K562 (cell line): Measurements from ENCODE around the gene GARNL3. TPM values are rescaled to one million over a fixed set of nuclear protein-coding genes. Genes with fewer than 3 reads are reported as not detected.

Source experiments
- ATF4 ChIP-seq: fragments of 450-650 bp; formaldehyde crosslinking; IDR thresholded peaks from 2 replicates; pipeline ENCODE4 v1.4.0; 2022; ENCODE audit warnings: mild to moderate bottlenecking, moderate library complexity
- GABPB1 ChIP-seq: sonication (generic); formaldehyde crosslinking; IDR thresholded peaks from 2 replicates; pipeline ENCODE4 v1.8.0; 2022; ENCODE audit warnings: mild to moderate bottlenecking, missing genetic modification reagents
- JUND ChIP-seq, 2 experiments: IDR thresholded peaks; 2 replicates in 1 of 2; 3 replicates in 1 of 2; pipeline ENCODE4 v1.6.1; 2011; ENCODE audit warnings: borderline replicate concordance in 2 of 2, low read depth in 2 of 2, low read length in 2 of 2, improper control_type of control experiment in 1 of 2, missing biosample characterization in 1 of 2, missing genetic modification characterization in 1 of 2, missing genetic modification reagents in 1 of 2
- MED1 ChIP-seq: sonication (generic); formaldehyde crosslinking; IDR thresholded peaks from 2 replicates; pipeline ENCODE4 v1.8.1; 2023; ENCODE audit warnings: missing genetic modification reagents, borderline replicate concordance
- MTA3 ChIP-seq: fragments of 450-650 bp; formaldehyde crosslinking; IDR thresholded peaks from 2 replicates; pipeline ENCODE4 v1.6.1; 2017; ENCODE audit warnings: mild to moderate bottlenecking, borderline replicate concordance
- NR2F6 ChIP-seq: fragments of 450-650 bp; formaldehyde crosslinking; IDR thresholded peaks from 2 replicates; pipeline ENCODE4 v1.4.0; 2020; ENCODE audit warnings: mild to moderate bottlenecking
- PBX2 ChIP-seq, 2 experiments: IDR thresholded peaks in 1 of 2; conservative IDR thresholded peaks in 1 of 2; 2 replicates each; pipeline ENCODE4 v1.6.1; 2016; ENCODE audit warnings: low read depth in 2 of 2, mild to moderate bottlenecking in 1 of 2, missing compliant biosample characterization in 1 of 2, missing genetic modification characterization in 1 of 2, moderate library complexity in 1 of 2
- POLR3G ChIP-seq: IDR thresholded peaks from 2 replicates; pipeline ENCODE4 v1.6.1; 2011; ENCODE audit not compliant: insufficient read length, insufficient replicate concordance; ENCODE audit errors: extremely low read depth
- RFX7 ChIP-seq: fragments of 250-450 bp; sonication (Bioruptor Pico); IDR thresholded peaks from 2 replicates; pipeline ENCODE4 v1.5.1; 2021; ENCODE audit warnings: mild to moderate bottlenecking
- SMAD4 ChIP-seq: fragments of 250-450 bp; sonication (Bioruptor Pico); conservative IDR thresholded peaks from 2 replicates; pipeline ENCODE4 v1.8.0; 2021; ENCODE audit warnings: inconsistent platforms, mild to moderate bottlenecking, moderate library complexity
- TCF3 ChIP-seq: sonication (generic); formaldehyde crosslinking; IDR thresholded peaks from 2 replicates; pipeline ENCODE4 v1.4.0; 2020; ENCODE audit warnings: mild to moderate bottlenecking, missing genetic modification reagents
- TFAM ChIP-seq: fragments of 250-450 bp; sonication (Bioruptor Pico); conservative IDR thresholded peaks from 2 replicates; pipeline ENCODE4 v1.5.0; 2021; ENCODE audit warnings: mild to moderate bottlenecking, moderate library complexity
- ZEB2 ChIP-seq: fragments of 450-650 bp; IDR thresholded peaks from 2 replicates; pipeline ENCODE4 v1.6.1; 2016
- ZNF384 ChIP-seq: IDR thresholded peaks from 2 replicates; pipeline ENCODE4 v1.6.1; 2012; ENCODE audit warnings: low read depth, low read length, improper control_type of control experiment
- ZNF449 ChIP-seq: fragments of 250-450 bp; sonication (Bioruptor Pico); IDR thresholded peaks from 2 replicates; pipeline ENCODE4 v1.8.0; 2022; ENCODE audit warnings: moderate library complexity, mild to moderate bottlenecking, inconsistent platforms
- polyA plus RNA-seq, 8 experiments: library from polyadenylated mRNA; depleted of rRNA in 4 of 8; stranded (reverse) in 5 of 8; unstranded in 3 of 8; fragments of >200 nt; fragmentation: Nextera tagmentation in 2 of 8; fragmentation: Illumina TruSeq in 1 of 8; extraction: Ambion mirVana in 2 of 8; extraction: Trizol in 1 of 8; gene quantifications; 2 replicates each; pipeline versions ENCODE4 v1.2.1 to v1.2.3, GENCODE V29; 2011 to 2014; ENCODE audit warnings: inconsistent platforms in 1 of 8, missing spikeins in 1 of 8
- total RNA-seq, 7 experiments: library from RNA; depleted of rRNA in 6 of 7; stranded (reverse); fragments of >200 nt in 6 of 7; fragmentation: Illumina TruSeq in 2 of 7; extraction: Trizol in 2 of 7; gene quantifications; 2 replicates each; pipeline versions ENCODE4 v1.2.1 to v1.2.3, GENCODE V29; 2011 to 2021; ENCODE audit warnings: low replicate concordance in 1 of 7
- TF ChIP-seq, protein P1 (sequence below): fragments of 250-450 bp; sonication (Bioruptor Pico); IDR thresholded peaks from 2 replicates; pipeline ENCODE4 v1.9.0; 2021; ENCODE audit warnings: mild to moderate bottlenecking, inconsistent platforms
- TF ChIP-seq, protein P2 (sequence below): fragments of 450-650 bp; IDR thresholded peaks from 2 replicates; pipeline ENCODE4 v1.6.1; 2016; ENCODE audit warnings: low read depth, mild to moderate bottlenecking, moderate library complexity

GARNL3 gene
- total and polyA plus RNA-seq, 9 of the 15 experiments (the other 6 are each of a cell fraction or from before 2014, with no cell fraction given) = 0.35 to 2.7 (median 1.6) TPM

DNA sequence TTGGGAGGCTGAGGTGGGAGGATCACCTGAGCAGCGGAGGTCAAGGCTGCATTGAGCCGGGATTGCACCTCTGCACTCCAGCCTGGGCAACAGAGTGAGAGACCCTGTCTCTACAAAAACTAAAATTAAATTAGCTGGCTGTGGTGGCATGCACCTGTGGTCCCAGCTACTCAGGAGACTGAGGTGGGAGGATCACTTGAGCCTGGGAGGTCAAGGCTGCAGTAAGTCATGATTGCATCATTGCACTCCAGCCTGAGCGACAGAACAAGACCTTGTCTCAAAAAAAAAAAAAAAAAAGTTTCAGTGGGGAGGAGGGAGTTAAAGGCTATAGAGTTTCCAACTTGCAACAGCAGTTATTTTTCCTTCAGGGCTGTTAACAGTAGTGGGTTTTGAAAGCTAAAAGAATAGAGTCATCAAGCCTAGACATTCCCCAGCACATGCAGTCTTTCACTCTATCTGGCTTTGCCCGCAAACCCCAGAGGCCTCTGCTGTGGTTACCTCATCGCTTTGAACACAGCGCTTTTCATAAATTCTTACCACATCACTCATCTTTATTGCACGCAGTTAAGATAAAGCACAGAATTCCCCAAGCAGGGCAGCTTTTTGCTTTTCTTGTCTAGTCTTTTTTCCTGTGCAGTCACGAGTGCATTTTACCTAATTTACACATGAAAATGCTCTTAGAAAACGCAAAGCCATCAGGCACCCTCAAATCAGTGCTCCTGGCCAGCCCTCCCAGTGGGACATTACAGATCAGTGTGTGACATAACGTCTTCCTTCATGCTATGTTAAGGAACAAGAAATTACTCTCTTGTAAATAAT, 123.7 kb downstream of the GARNL3 start (continued):
- TF ChIP-seq ZNF449 (CRISPR knock-in tag) = no peak
- TF ChIP-seq TFAM (CRISPR knock-in tag) = no peak
- 0 out of 2 replicates have a peak, but pooled peaks have one; percentile 32 for TF ChIP-seq ZNF384
- TF ChIP-seq JUND (IDR thresholded peaks at IDR 0.05; ENCODE audit: borderline replicate concordance, low read depth, low read length) = peak; percentile 48
- TF ChIP-seq JUND (tag; IDR thresholded peaks at IDR 0.05; ENCODE audit: borderline replicate concordance, low read depth, low read length) = peak; percentile 61; the same call in 1 of the 3 replicates
- no peak for TF ChIP-seq MED1 (CRISPR knock-in tag)
- TF ChIP-seq POLR3G = no peak
- TF ChIP-seq TCF3 (CRISPR knock-in tag) = 0 out of 2 replicates have a peak, but pooled peaks have one; percentile 19
- 0 out of 2 replicates have a peak, but pooled peaks have one; percentile 23 for TF ChIP-seq ATF4 (CRISPR knock-in tag)
- no peak for TF ChIP-seq GABPB1 (CRISPR knock-in tag)
- TF ChIP-seq, protein P1, sequence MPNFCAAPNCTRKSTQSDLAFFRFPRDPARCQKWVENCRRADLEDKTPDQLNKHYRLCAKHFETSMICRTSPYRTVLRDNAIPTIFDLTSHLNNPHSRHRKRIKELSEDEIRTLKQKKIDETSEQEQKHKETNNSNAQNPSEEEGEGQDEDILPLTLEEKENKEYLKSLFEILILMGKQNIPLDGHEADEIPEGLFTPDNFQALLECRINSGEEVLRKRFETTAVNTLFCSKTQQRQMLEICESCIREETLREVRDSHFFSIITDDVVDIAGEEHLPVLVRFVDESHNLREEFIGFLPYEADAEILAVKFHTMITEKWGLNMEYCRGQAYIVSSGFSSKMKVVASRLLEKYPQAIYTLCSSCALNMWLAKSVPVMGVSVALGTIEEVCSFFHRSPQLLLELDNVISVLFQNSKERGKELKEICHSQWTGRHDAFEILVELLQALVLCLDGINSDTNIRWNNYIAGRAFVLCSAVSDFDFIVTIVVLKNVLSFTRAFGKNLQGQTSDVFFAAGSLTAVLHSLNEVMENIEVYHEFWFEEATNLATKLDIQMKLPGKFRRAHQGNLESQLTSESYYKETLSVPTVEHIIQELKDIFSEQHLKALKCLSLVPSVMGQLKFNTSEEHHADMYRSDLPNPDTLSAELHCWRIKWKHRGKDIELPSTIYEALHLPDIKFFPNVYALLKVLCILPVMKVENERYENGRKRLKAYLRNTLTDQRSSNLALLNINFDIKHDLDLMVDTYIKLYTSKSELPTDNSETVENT = no peak
- 0 out of 2 replicates have a peak, but pooled peaks have one; percentile 41 for TF ChIP-seq ZEB2
- peak; percentile 60; the same call in 1 of the 2 replicates for TF ChIP-seq SMAD4 (CRISPR knock-in tag)
- TF ChIP-seq, protein P2, sequence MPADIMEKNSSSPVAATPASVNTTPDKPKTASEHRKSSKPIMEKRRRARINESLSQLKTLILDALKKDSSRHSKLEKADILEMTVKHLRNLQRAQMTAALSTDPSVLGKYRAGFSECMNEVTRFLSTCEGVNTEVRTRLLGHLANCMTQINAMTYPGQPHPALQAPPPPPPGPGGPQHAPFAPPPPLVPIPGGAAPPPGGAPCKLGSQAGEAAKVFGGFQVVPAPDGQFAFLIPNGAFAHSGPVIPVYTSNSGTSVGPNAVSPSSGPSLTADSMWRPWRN = peak; percentile 94
- TF ChIP-seq RFX7 = no peak
- no peak for TF ChIP-seq PBX2 (CRISPR knock-in tag; IDR thresholded peaks at IDR 0.05; ENCODE audit: low read depth)
- peak; percentile 67; the same call in 1 of the 2 replicates for TF ChIP-seq PBX2 (tag; conservative IDR thresholded peaks at IDR 0.05; ENCODE audit: low read depth)
- no peak for TF ChIP-seq MTA3
- no peak for TF ChIP-seq NR2F6 (CRISPR knock-in tag)
